Measurements from ENCODE around the gene RABGEF1.
"Not testable (repeated sequence)": the region's sequence is repeated elsewhere in the genome, so short reads cannot be mapped to it uniquely, and the experiment has no call there.

Gene RABGEF1

DNA sequence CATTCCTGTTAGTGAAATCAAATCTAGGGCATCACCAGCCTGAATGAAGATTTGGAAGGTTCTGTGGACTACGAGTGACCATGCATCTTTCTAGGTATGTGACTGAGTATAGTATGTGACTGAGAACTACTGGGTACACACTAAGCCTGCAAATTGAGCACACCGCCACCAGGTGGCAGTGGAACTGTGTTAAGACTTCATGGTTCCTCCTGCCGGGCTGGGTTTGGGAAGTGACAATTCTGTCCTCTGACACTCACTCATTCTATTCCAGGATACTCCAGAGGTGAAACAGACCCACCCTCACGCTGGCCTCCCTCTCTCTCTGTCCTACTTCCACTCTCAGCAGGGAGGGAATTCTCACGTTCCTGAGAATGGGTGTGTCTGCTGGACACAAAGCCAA, 96.5 kb downstream of the RABGEF1 start:
- Mint-ChIP-seq H3K36me3 (no peaks in the 10 kb centered on the region), H3K4me1 (no peaks in the 10 kb centered on the region), H3K4me3 (no peak overlapping the region), H3K27ac (peak overlapping the region; percentile 14), H3K9me3 (no peaks in the 10 kb centered on the region)
- peak in 1 of 2 donors; percentile 64 for DNase-seq (ENCODE audit: low spot score in 2 of 2)
- peak; percentile 65 for ATAC-seq

DNA sequence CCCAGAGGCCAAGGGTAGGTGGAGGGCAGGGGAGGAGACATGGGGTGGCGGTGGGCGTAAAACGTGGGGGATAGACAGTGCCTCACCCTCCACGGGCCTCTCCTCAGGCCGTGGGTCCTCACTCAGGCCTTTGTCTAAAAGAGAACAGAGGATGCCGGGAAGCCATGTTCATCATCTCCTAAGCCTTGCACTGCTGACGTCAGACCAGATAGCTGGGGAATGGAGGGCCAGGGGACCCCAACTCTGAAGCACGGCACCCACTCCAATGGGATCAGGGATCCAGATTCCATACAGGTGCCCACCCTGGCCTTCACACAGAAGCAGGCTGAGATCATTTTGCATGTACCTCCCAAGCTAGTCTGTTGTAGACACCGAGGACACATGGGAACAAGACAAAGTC, 97.1 kb downstream of the RABGEF1 start:
- Mint-ChIP-seq H3K27ac (peak overlapping the region; percentile 14), H3K4me3 (no peak overlapping the region), H3K36me3 (no peaks in the 10 kb centered on the region), H3K4me1 (no peaks in the 10 kb centered on the region), H3K9me3 (no peaks in the 10 kb centered on the region)
- ATAC-seq = no peak
- no peak for DNase-seq (ENCODE audit: low spot score in 2 of 2)

DNA sequence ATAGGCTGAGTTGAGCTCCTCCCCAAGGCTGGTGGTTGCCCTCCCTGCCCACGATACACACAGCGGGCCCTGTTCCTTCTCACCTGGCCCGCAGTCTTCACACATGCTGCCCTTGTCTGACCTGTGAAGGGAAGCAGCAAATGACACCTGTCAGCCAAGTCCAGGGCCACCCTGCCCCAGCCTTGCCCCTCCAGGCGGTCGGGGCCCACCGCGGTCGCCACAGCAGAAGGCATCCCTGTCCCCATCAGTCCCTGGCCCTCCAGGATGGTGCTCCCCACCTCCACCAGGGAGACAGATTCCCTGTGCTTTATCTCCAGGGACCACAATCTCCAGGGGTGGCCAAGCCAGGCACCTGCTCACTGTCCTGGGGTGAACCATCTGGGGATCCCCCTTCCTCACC, 99.3 kb downstream of the RABGEF1 start:
- Mint-ChIP-seq H3K4me3 (no peak overlapping the region), H3K27ac (no peak overlapping the region), H3K4me1 (peaks cover 15% of the 10 kb centered on the region), H3K9me3 (no peaks in the 10 kb centered on the region), H3K36me3 (peaks cover 5% of the 10 kb centered on the region)
- no peak for ATAC-seq
- DNase-seq (ENCODE audit: low spot score in 2 of 2) = no peak

DNA sequence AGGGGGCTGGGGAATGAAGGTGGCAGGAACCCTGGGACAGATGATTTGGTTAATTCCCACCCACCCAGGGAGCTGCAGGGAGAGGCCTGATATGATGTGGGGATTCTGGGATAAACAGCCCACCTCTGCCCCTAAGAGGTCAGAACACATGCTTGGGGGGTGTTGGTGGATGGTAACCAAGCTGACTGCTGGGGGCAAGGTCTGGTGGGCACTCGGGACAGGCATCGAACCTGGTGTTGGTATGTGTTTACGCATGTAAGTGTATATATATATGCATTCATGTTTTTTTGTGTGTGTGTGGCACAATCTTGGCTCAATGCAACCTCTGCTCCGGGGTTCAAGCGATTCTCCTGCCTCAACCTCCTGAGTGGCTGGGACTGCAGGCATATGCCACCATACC, 99.8 kb downstream of the RABGEF1 start:
- Mint-ChIP-seq H3K4me3 (no peak overlapping the region), H3K4me1 (peaks cover 17% of the 10 kb centered on the region), H3K27ac (no peak overlapping the region), H3K9me3 (no peaks in the 10 kb centered on the region), H3K36me3 (peaks cover 9% of the 10 kb centered on the region)
- ATAC-seq (no peak), DNase-seq (ENCODE audit: low spot score in 2 of 2) (no peak)

DNA sequence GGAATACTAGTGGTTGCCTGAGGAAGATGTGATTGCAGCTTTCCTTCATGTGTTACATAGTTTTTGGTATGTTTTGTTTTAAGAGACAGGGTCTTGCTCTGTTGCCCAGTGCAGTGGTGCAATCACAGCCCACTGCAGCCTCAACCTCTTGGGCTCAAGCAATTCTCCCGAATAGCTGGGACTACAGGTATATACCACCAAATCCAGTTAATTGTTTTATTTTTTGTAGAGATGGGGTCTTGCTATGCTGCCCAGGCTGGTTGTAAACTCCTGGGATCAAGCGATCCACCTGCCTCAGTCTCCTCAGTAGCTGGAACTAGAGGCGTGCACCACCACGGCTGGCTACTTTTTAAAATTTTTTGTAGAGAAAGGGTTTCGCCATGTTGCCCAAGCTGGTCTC, 101.4 kb downstream of the RABGEF1 start:
- Mint-ChIP-seq H3K9me3 (no peaks in the 10 kb centered on the region), H3K4me3 (no peak overlapping the region), H3K36me3 (peaks cover 17% of the 10 kb centered on the region), H3K4me1 (peaks cover 24% of the 10 kb centered on the region), H3K27ac (no peak overlapping the region)
- ATAC-seq (no peak), DNase-seq (ENCODE audit: low spot score in 2 of 2) (no peak)

DNA sequence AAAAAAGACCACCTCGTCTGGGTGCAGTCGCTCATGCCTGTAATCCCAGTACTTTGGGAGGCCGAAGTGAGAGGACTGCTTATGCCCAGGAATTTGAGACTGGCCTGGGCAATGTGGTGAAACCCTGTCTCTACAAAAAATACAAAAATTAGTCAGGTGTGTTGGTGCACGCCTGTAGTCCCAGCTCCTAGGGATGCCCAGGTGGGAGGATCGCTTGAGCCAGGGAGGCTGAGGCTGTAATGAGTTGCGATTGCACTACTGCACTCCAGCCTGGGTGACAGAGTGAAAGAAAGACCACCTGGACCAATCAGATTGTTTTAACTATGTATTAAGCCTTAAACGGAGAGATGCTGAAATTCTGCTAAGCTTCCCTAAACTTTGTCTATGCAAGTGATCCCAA, 103.0 kb downstream of the RABGEF1 start:
- not testable (repeated sequence) for DNase-seq (ENCODE audit: low spot score in 2 of 2); H3K9me3 Mint-ChIP-seq; ATAC-seq
- Mint-ChIP-seq H3K27ac (peak overlapping the region; percentile 97), H3K36me3 (peaks cover 17% of the 10 kb centered on the region), H3K4me3 (peak overlapping the region; percentile 85), H3K4me1 (peaks cover 29% of the 10 kb centered on the region)

DNA sequence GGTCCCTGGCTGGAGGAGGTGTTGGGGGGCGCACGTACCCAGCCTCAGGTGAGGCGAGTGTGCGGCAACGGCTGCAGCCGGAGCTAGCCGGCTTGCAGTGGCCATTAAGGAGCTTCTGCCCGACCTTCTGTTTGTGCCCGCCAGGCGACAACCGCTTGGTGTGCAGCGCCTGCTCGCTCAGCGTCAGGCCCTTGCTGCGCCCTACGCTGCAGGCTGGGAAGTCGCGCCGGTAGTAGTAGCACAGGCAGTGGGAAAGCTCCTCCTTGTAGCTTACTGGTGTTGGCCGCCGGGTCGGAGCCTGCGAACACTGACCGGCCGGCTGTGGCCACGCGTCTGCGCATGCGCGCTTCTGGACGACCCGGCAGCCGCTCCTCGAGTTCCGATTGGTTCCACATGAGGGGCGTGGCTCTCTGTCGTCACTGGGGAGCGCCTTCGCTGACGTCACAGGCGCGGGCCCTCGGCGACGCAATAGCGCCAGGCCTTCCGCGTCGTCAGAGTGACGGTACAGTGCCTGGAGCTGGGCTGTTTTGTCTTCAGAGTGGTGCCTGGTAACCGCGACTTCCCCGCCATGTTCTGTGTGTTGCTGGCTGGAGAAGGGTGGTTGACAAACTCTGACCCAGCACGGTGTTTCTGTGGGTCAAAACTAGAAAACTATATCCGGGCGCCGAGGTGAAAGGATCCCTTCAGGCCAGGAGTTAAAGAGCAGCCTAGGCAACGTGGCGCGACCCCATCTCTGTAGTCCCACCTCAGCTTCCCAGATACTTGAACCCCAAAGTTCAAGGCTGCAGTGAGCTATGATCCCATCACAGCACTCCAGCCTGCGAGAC, 104.2 kb downstream of the RABGEF1 start:
- peaks cover 17% of the 10 kb centered on the region for H3K36me3 Mint-ChIP-seq
- peak overlapping the region; percentile 85 for H3K4me3 Mint-ChIP-seq
- no peaks in the 10 kb centered on the region for H3K9me3 Mint-ChIP-seq
- peak; percentile 99 to 100 for DNase-seq (ENCODE audit: low spot score in 2 of 2)
- H3K4me1 Mint-ChIP-seq = peaks cover 30% of the 10 kb centered on the region
- ATAC-seq = peak; percentile 97
- H3K27ac Mint-ChIP-seq = peak overlapping the region; percentile 97

DNA sequence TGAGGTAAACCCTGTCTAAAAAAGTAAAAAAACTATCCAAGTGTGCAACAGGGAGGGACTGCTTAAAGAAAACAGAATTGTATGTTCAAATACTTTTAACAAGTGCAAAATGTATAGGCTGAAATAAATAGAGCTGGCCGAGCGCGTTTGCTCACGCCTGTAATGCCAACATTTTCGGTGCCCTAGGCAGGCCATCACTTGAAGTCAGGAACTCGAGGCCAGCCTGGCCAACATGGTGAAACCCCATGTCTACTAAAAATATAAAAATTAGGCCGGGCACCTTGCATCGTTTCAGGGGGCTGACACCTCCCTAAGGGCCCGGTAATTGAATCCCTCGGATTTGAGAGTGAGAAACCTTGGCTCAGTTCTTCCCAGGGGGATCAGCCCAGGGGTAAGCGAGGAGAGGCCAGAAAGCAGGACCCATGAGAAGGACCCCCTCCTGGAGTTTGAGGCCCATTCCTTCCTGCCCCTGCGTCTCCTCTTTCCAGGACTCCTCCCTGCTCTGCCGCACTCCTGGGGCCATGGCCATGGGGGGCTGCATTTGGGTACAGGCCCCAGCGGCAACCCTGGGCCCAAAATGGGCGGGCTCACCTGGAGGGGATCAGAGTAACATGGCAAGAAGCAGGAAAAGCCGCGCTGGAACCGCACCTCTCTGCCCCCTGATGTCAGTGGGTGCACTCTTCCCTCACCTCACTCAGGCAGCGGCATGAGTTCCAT, 105.0 kb downstream of the RABGEF1 start:
- Mint-ChIP-seq H3K36me3 (peaks cover 17% of the 10 kb centered on the region), H3K27ac (peak overlapping the region; percentile 97), H3K9me3 (no peaks in the 10 kb centered on the region), H3K4me3 (peak overlapping the region; percentile 85), H3K4me1 (peaks cover 30% of the 10 kb centered on the region)
- ATAC-seq (no peak), DNase-seq (ENCODE audit: low spot score in 2 of 2) (peak in 1 of 2 donors; percentile 57)

DNA sequence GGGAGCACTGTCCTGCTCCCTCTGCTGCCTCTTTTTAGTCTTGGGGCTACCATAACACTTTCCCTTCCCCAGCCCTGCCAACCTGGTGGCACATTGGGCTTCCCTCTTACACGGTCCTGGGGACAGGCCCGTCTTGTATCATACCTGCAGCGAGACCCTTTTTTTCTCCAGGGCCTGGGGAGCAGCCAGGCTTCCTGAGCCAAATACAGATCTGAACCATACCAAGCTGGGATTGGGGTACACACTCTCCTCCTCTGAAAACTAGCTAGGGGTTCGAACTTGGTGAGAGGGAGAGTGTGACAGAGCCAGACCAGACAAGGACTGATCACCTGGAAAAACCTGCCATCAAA, 105.5 kb downstream of the RABGEF1 start:
- H3K4me3 Mint-ChIP-seq = peak overlapping the region; percentile 85
- not testable (repeated sequence) for ATAC-seq; DNase-seq (ENCODE audit: low spot score in 2 of 2); H3K9me3 Mint-ChIP-seq
- H3K36me3 Mint-ChIP-seq = peaks cover 17% of the 10 kb centered on the region
- H3K4me1 Mint-ChIP-seq = peaks cover 30% of the 10 kb centered on the region
- peak overlapping the region; percentile 97 for H3K27ac Mint-ChIP-seq

DNA sequence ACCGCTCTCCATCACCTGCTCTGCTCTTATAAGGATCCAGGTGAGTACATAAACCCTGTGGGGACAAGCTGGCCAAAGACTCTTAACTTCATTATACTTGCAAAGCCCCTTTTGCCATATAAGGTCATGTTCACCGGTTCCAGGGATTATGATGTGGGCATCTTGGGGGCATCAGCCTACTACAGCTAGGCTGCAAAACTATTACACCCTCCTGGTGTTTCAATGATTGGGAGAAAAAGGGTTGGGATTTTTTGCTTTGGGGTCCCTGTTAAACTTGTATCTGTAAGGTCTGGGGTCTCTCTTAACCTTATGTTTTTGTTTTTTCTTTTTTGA, 107.0 kb downstream of the RABGEF1 start:
- Mint-ChIP-seq H3K4me1 (peaks cover 30% of the 10 kb centered on the region), H3K36me3 (peaks cover 17% of the 10 kb centered on the region)
- not testable (repeated sequence) for H3K9me3 Mint-ChIP-seq; H3K4me3 Mint-ChIP-seq; H3K27ac Mint-ChIP-seq; DNase-seq (ENCODE audit: low spot score in 2 of 2); ATAC-seq

DNA sequence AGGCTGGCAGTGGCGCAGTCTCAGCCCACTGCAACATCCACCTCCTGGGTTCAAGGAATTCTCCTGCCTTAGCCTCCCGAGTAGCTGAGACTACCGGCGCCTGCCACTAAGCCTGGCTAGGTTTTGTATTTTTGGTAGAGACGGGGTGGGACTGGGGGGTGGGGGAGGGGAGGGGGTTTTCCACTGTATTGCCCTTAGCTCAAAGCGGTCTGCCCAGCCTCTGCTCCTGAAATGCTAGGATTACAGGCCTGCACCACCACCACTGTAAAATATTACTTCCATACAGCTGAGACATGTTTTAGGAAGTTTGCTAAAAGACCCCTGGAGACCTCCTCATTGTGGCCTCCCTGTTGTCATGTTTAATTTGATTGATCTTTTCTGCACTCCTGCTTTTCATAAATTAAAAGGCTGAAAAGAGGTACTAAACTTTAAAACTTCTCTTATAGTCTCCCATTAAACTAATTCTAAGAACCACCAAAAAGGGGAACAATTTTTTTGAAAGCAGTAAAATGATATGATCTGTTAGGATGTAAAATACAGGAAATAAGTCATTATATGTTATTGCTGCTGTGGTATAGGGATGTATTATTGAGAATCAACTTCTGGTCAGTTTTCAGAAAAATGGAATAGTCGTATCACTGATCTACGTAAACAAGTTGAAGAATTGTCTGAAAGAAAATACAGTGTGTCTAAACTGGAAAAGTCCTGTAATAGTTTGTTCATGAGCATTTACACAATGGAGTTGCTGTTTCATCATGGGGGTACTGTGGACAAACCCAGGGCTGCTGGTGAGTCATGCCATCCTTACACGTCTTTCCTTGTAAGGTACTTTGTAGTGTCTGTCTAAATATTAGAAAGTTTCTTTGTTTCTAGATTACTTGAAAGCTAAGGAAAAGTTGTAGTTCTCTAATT, 107.6 kb downstream of the RABGEF1 start:
- Mint-ChIP-seq H3K4me3 (no peak overlapping the region), H3K36me3 (peaks cover 17% of the 10 kb centered on the region), H3K4me1 (peaks cover 29% of the 10 kb centered on the region), H3K27ac (peak overlapping the region; percentile 56), H3K9me3 (no peaks in the 10 kb centered on the region)
- ATAC-seq (no peak), DNase-seq (ENCODE audit: low spot score in 2 of 2) (no peak)

DNA sequence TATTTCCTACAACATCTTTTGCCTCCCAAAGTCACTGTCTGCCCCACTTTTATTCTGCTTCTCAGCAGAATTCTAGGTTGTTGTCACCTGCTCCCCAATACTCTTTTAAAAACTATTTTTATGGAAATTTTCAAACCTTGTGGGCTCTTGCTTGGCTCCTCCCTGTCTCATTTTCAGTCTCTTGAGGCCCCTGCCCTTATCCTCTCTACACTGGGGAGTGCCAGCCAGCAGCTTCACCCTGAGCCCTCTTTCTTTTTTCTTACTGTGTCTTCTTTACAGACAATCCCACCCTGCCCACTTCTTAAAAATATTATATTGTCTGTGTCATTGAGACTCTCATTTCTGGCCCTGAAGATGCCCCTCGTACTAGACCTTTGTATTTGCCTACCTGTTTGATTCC, 118.8 kb downstream of the RABGEF1 start:
- Mint-ChIP-seq H3K27ac (peak overlapping the region; percentile 91), H3K4me1 (peaks cover 19% of the 10 kb centered on the region), H3K9me3 (no peaks in the 10 kb centered on the region), H3K4me3 (peak overlapping the region; percentile 63), H3K36me3 (peaks cover 26% of the 10 kb centered on the region)
- DNase-seq (ENCODE audit: low spot score in 2 of 2) (no peak), ATAC-seq (no peak)

DNA sequence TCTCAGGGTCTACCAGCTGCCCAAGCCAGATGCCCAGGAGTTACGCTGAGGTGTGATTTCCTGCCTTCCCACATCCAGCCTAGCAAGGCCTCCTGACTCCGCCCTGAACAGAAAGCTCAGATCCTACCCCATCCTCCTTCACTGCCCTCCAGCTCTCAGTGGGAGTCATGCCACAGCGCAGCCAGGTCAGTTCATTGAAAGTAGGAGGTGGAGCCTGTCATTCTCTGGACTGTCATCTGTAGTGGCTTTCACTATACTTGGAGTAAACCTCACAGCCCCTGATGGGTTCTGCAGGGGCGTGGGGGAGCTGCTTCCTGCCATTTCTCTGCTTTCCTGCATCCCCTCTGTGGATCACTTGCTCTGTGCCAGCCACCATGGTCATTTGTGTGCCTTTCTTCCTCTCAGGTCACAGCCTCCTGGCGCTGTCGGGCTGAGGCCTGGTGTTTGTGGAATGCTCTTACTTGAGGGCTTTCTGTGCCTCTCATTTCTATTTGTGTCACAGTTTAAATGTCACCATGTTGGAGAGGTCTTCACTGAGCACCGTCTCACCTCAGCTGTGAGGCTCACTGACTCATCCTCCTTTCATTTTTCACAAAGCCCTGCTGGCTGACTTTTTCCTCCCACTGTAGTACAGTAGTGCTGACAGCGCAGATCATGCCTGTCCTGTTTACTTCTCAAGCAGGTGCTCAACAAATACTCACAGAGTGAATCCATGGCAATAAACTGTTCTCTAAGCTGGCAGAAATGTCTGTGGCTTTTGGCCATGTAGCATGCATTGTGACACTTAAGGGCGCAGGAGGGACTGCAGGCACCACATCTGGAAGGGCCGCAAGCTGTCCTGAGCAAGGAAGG, 119.5 kb downstream of the RABGEF1 start:
- no peak for DNase-seq (ENCODE audit: low spot score in 2 of 2)
- H3K9me3 Mint-ChIP-seq = no peaks in the 10 kb centered on the region
- H3K36me3 Mint-ChIP-seq = peaks cover 27% of the 10 kb centered on the region
- peak overlapping the region; percentile 63 for H3K4me3 Mint-ChIP-seq
- peak; percentile 99 for ATAC-seq
- H3K27ac Mint-ChIP-seq = peak overlapping the region; percentile 91
- peaks cover 19% of the 10 kb centered on the region for H3K4me1 Mint-ChIP-seq

DNA sequence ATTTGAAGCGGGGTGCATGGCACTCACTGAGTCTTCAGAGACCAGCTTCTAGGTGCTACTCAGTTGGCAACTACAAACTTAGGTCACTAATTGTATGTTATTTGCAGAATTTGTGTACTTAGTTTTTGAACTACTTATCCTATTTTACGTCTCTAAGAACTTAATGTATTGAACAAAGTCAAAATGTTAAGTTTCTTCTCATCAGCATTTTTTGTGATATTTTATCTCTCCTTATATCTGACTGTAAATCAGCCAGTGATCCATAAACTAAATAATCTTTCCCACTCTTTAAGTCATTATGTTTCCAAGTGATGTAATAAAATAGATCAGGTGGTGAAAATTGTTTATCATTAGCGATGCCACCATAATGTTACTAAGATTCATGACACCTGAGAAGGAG, 120.2 kb downstream of the RABGEF1 start:
- H3K4me3 Mint-ChIP-seq = no peak overlapping the region
- peaks cover 27% of the 10 kb centered on the region for H3K36me3 Mint-ChIP-seq
- H3K27ac Mint-ChIP-seq = no peak overlapping the region
- H3K4me1 Mint-ChIP-seq = peaks cover 19% of the 10 kb centered on the region
- ATAC-seq = no peak
- no peaks in the 10 kb centered on the region for H3K9me3 Mint-ChIP-seq
- DNase-seq (ENCODE audit: low spot score in 2 of 2) = no peak

Data from stimulated activated effector memory CD8-positive, alpha-beta T cell treated with anti-CD3 and anti-CD28 coated beads, Interleukin-12 subunit alpha, Interleukin-12 subunit beta, amount 100 ng/mL, for 72 hours (primary cell).